Glutamatergic neuron (in vitro differentiated cells): Measurements from ENCODE around the gene TP53I13. TPM values are rescaled to one million over a fixed set of nuclear protein-coding genes. Genes with fewer than 3 reads are reported as not detected.

Experiments
- DNase-seq: peaks from one replicate; pipeline ENCODE4 v3.0.0; 2022
- H3K27ac Mint-ChIP-seq: one replicate; pipeline ENCODE4 v1.8.0; 2020; ENCODE audit warnings: mild to moderate bottlenecking, mixed read lengths, inconsistent platforms; ENCODE audit not compliant: unreplicated experiment
- H3K27me3 Mint-ChIP-seq: one replicate; pipeline ENCODE4 v1.8.0; 2020; ENCODE audit warnings: mild to moderate bottlenecking, moderate library complexity, mixed read lengths, inconsistent platforms; ENCODE audit not compliant: unreplicated experiment
- H3K36me3 Mint-ChIP-seq: one replicate; pipeline ENCODE4 v1.8.0; 2020; ENCODE audit warnings: mild to moderate bottlenecking, mixed read lengths, inconsistent platforms; ENCODE audit not compliant: unreplicated experiment
- H3K4me1 Mint-ChIP-seq: one replicate; pipeline ENCODE4 v1.8.0; 2020; ENCODE audit warnings: mild to moderate bottlenecking, low read depth, mixed read lengths, inconsistent platforms; ENCODE audit not compliant: unreplicated experiment
- H3K4me3 Mint-ChIP-seq: one replicate; pipeline ENCODE4 v1.8.0; 2020; ENCODE audit warnings: mild to moderate bottlenecking, mixed read lengths, inconsistent platforms; ENCODE audit not compliant: unreplicated experiment
- H3K9me3 Mint-ChIP-seq: one replicate; pipeline ENCODE4 v1.8.0; 2020; ENCODE audit warnings: mild to moderate bottlenecking, moderate library complexity, mixed read lengths, inconsistent platforms; ENCODE audit not compliant: unreplicated experiment
- CTCF ChIP-seq: fragments of 200-600 bp; sonication (generic); IDR thresholded peaks from one replicate; pipeline ENCODE4 v1.5.0; 2021; ENCODE audit not compliant: partially characterized antibody, unreplicated experiment
- total RNA-seq: library from RNA; stranded (reverse); fragmentation: NEBNext Ultra II Directional; extraction: Animal tissue kit (Norgen Biotek cat#: 25700); gene quantifications from one replicate; pipeline ENCODE4 v1.2.1, GENCODE V29; 2021; ENCODE audit not compliant: unreplicated experiment

TP53I13 gene
- total RNA-seq, 1 donor from 2014 or later: 14.3 TPM

DNA sequence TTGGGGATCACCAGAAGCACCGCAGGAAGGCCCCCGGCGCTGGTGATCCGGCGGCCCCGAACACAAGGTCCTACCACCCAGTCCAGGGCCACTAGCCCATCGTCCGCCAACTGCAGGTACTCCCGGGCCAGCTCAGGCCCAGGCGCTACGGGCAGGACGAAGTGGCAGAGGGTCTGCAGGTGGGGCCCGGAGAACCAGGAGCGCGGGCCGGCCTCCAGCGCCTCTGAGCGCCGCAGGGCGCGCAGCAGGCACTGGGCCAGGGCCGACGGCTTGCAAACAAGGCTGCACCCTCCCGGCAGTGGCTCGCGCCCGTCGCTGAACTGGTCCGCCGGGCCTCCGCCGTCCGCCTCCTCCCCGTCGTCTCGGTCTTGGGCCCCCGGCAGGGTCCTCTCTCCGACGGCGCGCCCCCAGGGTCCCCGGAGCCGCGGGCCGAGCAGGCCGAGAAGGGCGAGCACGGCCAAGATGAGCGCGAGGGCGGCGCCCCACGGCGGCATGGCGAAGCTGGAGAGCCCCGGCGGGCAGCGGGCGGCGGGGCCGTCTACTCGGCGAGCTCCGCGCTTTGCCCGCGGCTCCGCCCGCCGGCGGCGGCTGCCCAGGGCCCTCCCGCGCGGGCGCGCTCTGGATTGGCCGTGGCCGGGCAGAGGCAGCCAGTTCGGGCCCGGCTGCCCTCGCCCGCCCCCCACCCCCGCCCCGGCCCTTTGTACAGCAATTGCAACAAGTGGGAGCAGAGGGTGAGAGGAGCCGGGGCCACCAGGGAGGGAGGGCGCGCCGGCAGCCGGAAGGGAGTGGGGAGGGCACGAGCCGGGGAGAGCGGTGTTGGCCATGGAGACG lies 1.8 kb upstream of the TP53I13 start, which contains the start of gene ABHD15:
TSS of gene ABHD15 (minus strand) at position 565 of the 831 bp plus-strand sequence. CDS start at position 494, 71 bp downstream.
- H3K36me3 Mint-ChIP-seq: no peaks in the 10 kb centered on the region
- peak; percentile 62 for DNase-seq
- no peak within 1 kb of the TSS for H3K27ac Mint-ChIP-seq
- no peak for TF ChIP-seq CTCF
- H3K9me3 Mint-ChIP-seq: peaks cover 5% of the 10 kb centered on the region
- peaks cover 18% of the 10 kb centered on the region for H3K27me3 Mint-ChIP-seq
- H3K4me3 Mint-ChIP-seq: peak within 1 kb of the TSS; percentile 69
- peaks cover 17% of the 10 kb centered on the region for H3K4me1 Mint-ChIP-seq

GRCh38 chr17:29567304-29567553 lies 1.3 kb upstream of the TP53I13 start:
- H3K4me3 Mint-ChIP-seq: peak overlapping the region; percentile 42
- no peak for TF ChIP-seq CTCF
- H3K4me1 Mint-ChIP-seq: peaks cover 14% of the 10 kb centered on the region
- H3K9me3 Mint-ChIP-seq: peaks cover 2% of the 10 kb centered on the region
- no peak overlapping the region for H3K27ac Mint-ChIP-seq
- H3K27me3 Mint-ChIP-seq: peaks cover 18% of the 10 kb centered on the region
- DNase-seq: no peak
- H3K36me3 Mint-ChIP-seq: no peaks in the 10 kb centered on the region

GRCh38 chr17:29567554-29568330 lies 759 bp upstream of the TP53I13 start:
- H3K4me1 Mint-ChIP-seq: peaks cover 13% of the 10 kb centered on the region
- peaks cover 15% of the 10 kb centered on the region for H3K27me3 Mint-ChIP-seq
- H3K9me3 Mint-ChIP-seq: no peaks in the 10 kb centered on the region
- H3K27ac Mint-ChIP-seq: peak overlapping the region; percentile 38
- DNase-seq: peak; percentile 67
- H3K36me3 Mint-ChIP-seq: no peaks in the 10 kb centered on the region
- no peak for TF ChIP-seq CTCF
- H3K4me3 Mint-ChIP-seq: peak overlapping the region; percentile 89

GRCh38 chr17:29569245-29569950 lies 897 bp downstream of the TP53I13 start:
- TF ChIP-seq CTCF: no peak
- Mint-ChIP-seq H3K27ac (no peak overlapping the region), H3K9me3 (no peaks in the 10 kb centered on the region), H3K4me1 (peaks cover 7% of the 10 kb centered on the region), H3K4me3 (peak overlapping the region; percentile 79), H3K27me3 (peaks cover 20% of the 10 kb centered on the region), H3K36me3 (no peaks in the 10 kb centered on the region)
- DNase-seq: no peak
